Keratinocyte (primary cell): ENCODE data around the gene TACC2.

Source experiments
- EZH2 ChIP-seq: IDR thresholded peaks from one replicate; pipeline ENCODE4 v1.6.1; 2012; ENCODE audit warnings: inconsistent platforms, mild to moderate bottlenecking, low read length, moderate library complexity
- TF ChIP-seq, protein P1 (sequence below), 3 experiments: IDR thresholded peaks in 1 of 3; conservative IDR thresholded peaks in 1 of 3; optimal IDR thresholded peaks in 1 of 3; 2 replicates in 2 of 3; 3 replicates in 1 of 3; pipeline versions ENCODE3 to v1.5.1; 2011; ENCODE audit warnings: low read length in 3 of 3, mild to moderate bottlenecking in 3 of 3, moderate library complexity in 2 of 3, control low read depth in 1 of 3, inconsistent platforms in 1 of 3; ENCODE audit not compliant: insufficient read depth in 2 of 3; ENCODE audit errors: extremely low read depth in 1 of 3

GRCh38 chr10:122126763-122127659 is 138.0 kb downstream of the TACC2 start:
- TF ChIP-seq, protein P1, sequence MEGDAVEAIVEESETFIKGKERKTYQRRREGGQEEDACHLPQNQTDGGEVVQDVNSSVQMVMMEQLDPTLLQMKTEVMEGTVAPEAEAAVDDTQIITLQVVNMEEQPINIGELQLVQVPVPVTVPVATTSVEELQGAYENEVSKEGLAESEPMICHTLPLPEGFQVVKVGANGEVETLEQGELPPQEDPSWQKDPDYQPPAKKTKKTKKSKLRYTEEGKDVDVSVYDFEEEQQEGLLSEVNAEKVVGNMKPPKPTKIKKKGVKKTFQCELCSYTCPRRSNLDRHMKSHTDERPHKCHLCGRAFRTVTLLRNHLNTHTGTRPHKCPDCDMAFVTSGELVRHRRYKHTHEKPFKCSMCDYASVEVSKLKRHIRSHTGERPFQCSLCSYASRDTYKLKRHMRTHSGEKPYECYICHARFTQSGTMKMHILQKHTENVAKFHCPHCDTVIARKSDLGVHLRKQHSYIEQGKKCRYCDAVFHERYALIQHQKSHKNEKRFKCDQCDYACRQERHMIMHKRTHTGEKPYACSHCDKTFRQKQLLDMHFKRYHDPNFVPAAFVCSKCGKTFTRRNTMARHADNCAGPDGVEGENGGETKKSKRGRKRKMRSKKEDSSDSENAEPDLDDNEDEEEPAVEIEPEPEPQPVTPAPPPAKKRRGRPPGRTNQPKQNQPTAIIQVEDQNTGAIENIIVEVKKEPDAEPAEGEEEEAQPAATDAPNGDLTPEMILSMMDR (optimal IDR thresholded peaks at IDR 0.05 in 1 of 3, IDR thresholded peaks at IDR 0.05 in 1 of 3, conservative IDR thresholded peaks at IDR 0.05 in 1 of 3; ENCODE audit: extremely low read depth in 1 of 3, insufficient read depth in 2 of 3, low read length in 3 of 3), result no peak
- TF ChIP-seq EZH2, result no peak
